Adrenal gland (tissue), 5 donors: Measurements from ENCODE around the gene RBM19.

Experiments
- CTCF ChIP-seq, 6 experiments: fragments of 450-650 bp in 4 of 6; fragments of 200-600 bp in 2 of 6; sonication (generic) in 1 of 6; IDR thresholded peaks; 1 replicate in 5 of 6; 2 replicates in 1 of 6; pipeline versions ENCODE4 v1.5.1 to v1.8.0; 2016 to 2021; ENCODE audit warnings: antibody characterized with exemption in 6 of 6, mild to moderate bottlenecking in 2 of 6, moderate library complexity in 1 of 6
- POLR2A ChIP-seq, 2 donors: fragments of 450-650 bp; IDR thresholded peaks; one replicate each; pipeline ENCODE4 v1.6.1; 2017; ENCODE audit warnings: antibody characterized with exemption in 2 of 2, mild to moderate bottlenecking in 2 of 2, moderate library complexity in 1 of 2
- donor health status: DM: no; HTN: no; CAD: no.

DNA sequence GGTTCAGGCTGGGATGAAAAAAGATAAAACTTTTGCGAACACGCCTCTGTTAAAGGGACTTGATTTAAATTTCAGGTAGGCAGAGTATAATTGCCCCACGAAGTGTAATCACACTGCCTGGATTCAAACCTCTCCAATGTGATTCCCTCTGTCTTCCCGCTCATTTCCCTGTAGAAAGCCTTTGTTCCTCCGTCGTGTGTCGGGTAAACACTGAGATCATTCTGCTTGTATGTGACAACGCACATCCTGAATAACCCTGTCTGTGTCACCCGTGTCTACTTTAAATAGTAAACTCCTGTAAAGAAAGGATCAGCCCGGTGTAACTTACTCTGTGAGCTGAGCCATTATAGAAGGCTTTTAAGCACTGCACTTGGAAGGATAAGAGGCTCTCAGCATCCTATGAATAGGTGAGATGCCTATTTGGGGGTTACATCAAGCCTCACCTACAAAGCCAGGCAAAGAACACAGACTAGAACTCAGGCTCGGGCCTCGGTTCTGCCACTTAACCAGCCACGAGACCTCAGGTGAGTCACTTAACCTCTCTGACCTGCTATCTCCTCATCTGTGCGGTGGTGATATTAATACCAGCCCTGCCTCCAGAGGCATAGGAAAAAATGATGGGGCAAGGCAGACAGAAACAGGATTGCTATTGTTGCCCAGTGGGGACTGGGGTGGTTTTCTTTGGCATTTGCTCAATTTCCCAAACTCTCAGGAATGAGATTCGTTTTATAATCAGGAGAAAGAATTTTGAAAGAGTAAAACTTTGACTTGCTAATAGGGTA, 74.2 kb downstream of the RBM19 start:
- TF ChIP-seq CTCF (IDR thresholded peaks at IDR 0.05) (no peak), POLR2A (IDR thresholded peaks at IDR 0.05) (no peak)
